IPS DF 4.7 (cell line): ENCODE measurements around the gene NCCRP1.

ENCODE experiments used
- DNase-seq: peaks from one replicate; pipeline ENCODE4 v3.0.0-alpha.2; 2013; ENCODE audit warnings: low spot score; ENCODE audit errors: extremely low read depth

Gene NCCRP1

GRCh38 chr19:39165857-39166256 lies 30.9 kb upstream of the NCCRP1 start:
- no peak for DNase-seq

DNA sequence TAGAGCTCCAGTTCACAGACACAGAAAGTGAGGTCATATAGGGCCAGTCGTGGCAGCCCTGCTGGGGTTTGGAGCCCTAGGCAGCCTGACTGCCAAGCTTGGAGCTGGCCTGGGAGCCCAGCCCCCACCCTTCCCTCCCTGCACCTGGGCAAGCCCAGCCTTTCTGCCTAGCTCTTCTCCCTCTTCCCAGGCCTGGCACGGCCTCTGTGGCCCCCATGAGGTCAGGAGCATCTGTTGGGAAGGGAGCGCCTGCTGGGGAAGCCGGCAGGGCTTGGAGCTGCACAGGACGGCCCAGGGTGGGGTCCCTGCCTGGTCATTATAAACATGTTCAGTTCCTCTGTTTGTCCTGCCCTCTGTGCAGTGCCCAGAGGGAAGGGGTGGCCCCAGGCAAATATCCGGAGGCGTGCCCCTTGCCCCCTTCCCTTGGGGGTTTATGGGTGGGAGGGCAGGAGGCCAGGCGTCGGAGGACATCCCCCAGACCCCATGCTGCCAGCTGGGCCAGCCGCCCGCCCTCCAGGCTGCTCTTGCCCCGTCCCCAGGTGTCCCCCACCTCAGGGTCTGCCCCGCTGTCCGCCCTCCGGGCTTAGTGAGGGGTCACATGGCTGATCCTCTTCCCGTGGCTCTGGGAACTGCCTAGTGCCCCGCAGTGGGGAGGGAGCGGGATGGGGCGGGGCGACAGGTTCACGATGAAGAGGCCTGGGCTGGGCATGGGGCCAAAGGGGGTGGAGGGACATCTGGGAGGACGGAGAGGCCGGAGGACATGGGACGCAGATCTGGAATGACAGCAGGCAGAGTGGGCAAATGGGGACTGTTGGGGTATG lies 30.0 kb upstream of the NCCRP1 start:
- no peak for DNase-seq

GRCh38 chr19:39167461-39168257 lies 29.1 kb upstream of the NCCRP1 start:
- no peak for DNase-seq

DNA sequence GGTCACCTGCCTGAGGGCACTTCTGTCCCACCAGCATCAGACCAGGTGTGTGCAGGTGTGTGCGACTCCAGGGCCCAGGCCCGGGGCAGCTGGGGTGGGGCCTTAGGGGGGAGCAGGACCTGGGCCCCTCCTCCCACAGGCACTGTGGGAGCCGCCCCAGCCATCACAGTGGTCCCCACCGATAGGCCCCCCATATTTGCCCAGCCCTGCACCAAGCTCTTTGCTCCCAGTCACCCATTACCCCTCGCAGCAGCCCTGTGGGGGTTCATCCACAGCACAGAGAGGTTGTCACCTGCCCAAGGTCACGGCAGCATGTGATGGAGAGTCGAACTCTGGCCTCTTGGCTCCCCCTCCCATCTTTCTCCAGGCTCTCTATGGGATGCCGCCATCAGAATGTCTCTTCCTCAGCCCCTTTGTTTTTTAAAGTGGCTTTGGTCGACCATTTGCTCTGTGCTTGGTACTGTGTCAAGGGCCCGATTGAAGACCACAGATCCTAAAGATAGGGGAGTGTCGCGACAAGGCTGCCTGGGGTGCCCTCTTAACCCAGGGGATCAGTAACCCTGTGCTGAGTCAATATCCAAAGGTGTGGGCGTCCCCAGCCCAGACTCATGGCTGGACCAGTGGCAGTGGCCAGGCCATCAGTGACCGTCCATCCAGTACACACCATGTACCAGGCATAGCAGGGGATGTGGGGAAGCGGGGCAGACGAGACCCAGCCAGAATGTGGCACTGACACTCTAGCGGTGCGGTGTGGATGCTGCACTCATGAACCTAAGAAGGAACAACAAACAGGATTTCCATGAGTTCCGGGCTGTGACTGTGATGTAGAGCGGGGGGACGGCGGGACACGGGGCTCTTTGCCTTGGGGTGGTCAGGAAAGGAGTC lies 28.3 kb upstream of the NCCRP1 start:
- no peak for DNase-seq

DNA sequence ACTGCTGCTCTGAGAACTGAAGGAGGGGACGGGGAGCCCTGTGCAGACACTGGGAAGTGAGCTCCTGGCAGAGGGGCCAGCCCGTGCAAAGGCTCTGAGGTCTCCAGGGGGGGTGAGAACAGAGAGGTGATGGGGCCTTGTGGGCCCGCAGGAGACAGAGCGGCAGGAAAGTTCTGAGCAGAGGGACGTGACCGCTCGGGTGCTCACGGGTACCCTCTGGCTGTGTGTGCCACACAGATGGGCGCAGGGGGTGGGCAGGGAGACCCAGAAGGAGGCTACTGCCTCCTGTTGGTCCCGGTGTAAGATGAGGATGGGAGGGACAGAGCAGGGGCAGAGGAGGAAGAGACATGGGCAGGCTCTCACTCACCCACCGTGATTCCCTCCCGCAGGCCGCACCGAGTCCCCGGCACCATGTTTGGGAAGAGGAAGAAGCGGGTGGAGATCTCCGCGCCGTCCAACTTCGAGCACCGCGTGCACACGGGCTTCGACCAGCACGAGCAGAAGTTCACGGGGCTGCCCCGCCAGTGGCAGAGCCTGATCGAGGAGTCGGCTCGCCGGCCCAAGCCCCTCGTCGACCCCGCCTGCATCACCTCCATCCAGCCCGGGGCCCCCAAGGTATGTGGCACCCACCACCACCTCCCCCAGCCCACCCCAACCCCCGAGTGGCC lies 27.5 kb upstream of the NCCRP1 start:
- DNase-seq = no peak

- DNase-seq = no peak
Measured at GRCh38 chr19:39170386-39171231, 26.2 kb upstream of the NCCRP1 start.

DNA sequence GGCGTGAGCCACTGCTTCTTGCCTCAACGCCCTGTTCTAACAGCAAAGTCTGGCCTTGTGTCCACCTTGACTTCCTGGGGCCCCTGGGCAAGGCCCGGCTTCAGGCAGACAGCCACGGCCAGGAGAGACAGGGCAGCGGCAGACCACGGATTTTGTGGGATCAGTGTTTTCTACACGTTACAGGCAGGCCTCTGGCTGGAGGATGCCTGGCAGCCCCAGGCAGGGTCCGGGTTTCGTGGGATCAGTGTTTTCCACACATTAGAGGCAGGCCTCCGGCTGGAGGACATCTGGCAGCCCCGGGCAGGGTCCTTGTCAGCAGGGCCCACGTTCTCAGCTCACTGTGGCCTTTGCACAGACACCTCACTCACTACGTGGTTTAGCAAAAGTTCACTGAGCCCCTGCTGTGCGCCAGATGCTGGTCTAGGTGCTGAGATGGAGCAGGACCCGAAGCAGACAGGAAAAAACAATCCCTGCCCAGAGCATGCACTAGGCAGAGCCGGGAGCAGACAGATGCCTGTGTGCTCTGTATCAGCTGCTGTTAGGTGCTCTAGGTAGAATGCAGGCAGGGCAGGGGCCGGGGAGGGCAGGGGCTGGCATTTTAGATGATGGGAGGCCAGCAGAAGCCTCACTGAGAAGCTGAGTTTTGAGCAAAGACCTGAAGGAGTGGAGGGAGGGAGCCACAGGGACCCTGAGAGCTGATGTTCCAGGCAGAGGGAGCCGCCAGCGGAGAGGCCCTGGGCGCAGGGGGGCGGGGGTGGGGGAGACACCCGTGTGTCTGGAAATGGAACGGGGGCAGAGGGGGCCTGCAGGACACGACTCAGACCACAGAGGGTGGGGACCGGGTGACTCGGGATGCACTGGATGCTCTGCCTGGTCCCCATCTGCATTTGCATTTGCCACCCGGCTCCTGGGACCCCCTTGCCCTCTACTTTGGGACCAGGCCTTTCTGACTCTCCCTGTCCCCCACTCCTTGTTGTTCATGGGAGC lies 25.0 kb upstream of the NCCRP1 start:
- DNase-seq = no peak

DNA sequence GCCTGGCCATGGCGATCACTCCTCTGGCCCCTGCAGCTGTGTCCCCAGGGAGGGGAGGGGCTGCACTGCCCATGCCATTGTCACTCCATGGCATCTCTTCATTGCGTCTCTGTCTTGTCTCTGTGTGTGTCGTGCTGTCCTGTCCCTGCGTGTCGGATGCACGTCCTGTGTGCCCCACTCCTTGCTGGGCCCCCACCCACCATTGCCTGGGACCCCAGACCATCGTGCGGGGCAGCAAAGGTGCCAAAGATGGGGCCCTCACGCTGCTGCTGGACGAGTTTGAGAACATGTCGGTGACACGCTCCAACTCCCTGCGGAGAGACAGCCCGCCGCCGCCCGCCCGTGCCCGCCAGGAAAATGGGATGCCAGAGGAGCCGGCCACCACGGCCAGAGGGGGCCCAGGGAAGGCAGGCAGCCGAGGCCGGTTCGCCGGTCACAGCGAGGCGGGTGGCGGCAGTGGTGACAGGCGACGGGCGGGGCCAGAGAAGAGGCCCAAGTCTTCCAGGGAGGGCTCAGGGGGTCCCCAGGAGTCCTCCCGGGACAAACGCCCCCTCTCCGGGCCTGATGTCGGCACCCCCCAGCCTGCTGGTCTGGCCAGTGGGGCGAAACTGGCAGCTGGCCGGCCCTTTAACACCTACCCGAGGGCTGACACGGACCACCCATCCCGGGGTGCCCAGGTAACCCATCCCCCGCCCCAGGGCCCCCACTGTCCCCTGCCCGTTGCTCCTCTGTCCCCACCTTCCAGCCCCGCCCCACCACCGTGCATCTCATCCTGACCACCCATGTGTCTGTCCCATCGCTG lies 23.9 kb upstream of the NCCRP1 start:
- no peak for DNase-seq

DNA sequence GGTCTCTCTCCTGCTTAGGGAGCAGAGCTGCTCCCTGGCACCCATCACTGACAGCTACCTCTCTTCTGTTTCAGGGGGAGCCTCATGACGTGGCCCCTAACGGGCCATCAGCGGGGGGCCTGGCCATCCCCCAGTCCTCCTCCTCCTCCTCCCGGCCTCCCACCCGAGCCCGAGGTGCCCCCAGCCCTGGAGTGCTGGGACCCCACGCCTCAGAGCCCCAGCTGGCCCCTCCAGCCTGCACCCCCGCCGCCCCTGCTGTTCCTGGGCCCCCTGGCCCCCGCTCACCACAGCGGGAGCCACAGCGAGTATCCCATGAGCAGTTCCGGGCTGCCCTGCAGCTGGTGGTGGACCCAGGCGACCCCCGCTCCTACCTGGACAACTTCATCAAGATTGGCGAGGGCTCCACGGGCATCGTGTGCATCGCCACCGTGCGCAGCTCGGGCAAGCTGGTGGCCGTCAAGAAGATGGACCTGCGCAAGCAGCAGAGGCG lies 23.2 kb upstream of the NCCRP1 start:
- no peak for DNase-seq

DNA sequence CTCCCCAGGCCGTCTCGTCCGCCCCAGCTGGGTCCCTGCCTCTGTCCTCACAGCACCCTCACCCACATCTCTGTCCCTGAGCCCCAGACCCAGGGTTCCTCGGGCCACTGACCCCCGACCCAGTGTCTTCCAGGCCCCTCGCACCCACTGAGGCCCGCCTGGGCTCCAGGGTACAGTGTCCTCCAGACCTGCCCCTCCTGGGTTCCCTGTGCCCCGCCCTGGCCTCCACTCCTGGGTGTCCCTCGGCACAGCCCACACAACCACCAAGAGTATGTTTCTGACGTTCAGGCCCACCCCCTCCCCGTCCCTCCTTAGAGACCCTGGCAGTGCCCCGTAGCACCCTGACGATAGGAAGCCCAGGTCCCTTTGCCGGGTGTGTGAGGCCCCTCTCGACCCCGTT lies 22.6 kb upstream of the NCCRP1 start:
- no peak for DNase-seq

GRCh38 chr19:39174558-39175544 lies 21.9 kb upstream of the NCCRP1 start:
- DNase-seq = no peak

DNA sequence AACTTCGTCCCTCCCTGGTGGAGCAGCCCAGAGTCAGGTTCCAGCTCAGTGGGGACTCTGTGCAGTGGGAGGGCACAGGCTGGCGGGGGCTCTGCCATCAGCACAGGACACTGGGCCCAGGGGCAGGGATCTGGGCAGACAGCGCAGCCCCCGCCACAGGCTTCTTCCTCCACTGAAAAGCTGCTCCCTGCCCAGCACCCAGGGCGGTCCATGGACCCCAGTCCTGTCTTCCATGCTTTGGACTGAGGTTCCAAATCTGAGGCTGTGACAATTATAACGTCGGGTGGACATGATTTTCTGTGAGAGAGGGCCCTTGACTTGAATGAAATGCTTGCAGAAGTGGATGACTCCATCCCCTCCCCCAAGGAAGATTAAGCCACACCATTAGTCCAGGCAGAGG lies 21.2 kb upstream of the NCCRP1 start:
- no peak for DNase-seq

DNA sequence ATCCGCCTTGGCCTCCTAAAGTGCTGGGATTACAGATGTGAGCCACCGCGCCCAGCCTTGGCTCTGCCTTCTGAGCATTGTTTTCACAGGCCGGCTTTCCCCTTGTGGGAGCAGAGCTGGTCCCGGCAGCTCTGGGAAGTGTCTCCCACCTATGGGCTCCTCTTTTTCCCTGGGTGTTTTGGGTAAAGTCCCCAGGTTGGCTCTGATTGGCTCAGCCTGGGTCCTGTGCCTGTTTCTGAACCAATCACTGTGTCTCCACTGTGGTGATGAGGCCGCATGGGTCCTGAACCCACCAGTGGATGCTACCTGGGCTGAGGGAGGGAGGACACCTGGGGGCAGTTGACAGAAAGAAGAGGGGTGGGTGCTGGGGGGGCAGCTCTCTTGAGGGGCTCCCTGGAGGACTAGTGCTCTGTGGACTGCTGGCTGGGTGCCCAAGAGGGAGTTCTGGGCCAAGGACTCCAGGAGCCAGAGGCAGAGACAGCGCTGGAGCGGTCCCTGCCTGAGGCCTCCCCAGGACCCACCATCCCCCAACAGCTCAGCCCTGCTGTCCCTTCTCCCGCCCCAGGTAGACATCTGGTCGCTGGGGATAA lies 19.6 kb upstream of the NCCRP1 start:
- DNase-seq = no peak

DNA sequence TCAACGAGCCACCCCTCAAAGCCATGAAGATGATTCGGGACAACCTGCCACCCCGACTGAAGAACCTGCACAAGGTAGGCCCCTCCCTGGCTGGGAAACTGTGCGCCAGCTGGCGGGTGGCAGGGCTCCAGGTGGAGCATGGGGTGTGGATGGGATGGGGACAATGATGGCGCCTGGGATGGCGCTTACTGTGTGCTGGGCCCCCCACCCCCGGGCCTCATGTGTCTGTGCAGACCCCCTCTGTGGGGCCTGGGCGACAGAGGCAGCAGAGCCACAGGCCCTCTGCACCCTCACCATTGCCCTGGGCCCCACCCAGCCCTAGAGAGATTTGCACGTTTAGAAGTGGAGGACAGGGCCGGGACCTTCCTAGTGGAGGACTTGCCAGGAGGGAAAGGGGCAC lies 19.0 kb upstream of the NCCRP1 start:
- DNase-seq = no peak

GRCh38 chr19:39178296-39179006 lies 18.3 kb upstream of the NCCRP1 start:
- DNase-seq = no peak

GRCh38 chr19:39179754-39180153 lies 17.0 kb upstream of the NCCRP1 start:
- DNase-seq = no peak
